Measurements from ENCODE around the gene ASF1A.

Gene ASF1A

DNA sequence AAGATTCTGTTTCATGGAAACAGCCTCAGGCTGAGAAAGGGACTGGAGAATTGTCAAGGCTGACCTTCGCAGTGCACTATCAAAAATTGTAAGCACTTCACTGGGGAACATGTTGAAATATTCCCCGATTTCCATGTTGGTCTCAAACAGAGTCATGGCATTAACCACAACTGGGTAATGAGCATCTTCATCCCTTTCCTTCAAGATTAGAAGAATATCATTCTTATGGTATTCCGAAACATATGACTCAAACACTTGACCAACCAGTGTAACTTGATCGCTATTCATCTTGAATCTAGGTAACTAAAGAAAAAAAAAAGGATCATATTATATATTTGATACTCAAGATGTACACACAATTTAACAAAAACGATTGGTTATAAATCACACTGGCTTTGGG is 37.5 kb downstream of the ASF1A start:
- H3K4me1 Mint-ChIP-seq = peaks cover 30% of the 10 kb centered on the region
- DNase-seq (ENCODE audit: low spot score in 2 of 2) (no peak), ATAC-seq (replicated peaks; ENCODE audit: extremely low read depth, poor library complexity, severe bottlenecking) (no peak)
- H3K36me3 Mint-ChIP-seq (ENCODE audit: insufficient read depth) = peaks cover 16% of the 10 kb centered on the region
- H3K27me3 Mint-ChIP-seq = no peaks in the 10 kb centered on the region
- H3K9me3 Mint-ChIP-seq = no peaks in the 10 kb centered on the region
- H3K27ac Mint-ChIP-seq (ENCODE audit: low read depth) = no peak overlapping the region
- no peak overlapping the region for H3K4me3 Mint-ChIP-seq

DNA sequence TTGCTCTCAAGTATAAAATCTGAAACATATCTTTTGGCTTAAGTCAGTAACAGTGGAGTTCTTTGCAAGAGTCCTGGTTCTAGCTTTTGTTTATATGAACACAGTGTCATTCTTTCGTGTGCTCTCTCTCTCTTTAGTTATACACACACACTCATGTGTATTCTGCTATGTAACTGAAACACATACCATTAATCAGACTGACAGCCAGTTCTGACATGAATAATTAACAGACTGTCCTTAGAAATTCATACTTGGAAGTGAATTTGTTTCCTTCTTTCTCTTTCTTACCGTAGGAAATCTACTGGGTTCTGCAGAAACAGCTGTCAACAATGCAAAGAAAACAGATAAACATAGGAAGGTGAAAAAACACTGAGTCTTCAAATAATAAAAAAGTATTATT is 38.5 kb downstream of the ASF1A start:
- H3K36me3 Mint-ChIP-seq (ENCODE audit: insufficient read depth) = peaks cover 11% of the 10 kb centered on the region
- no peaks in the 10 kb centered on the region for H3K27me3 Mint-ChIP-seq
- H3K4me1 Mint-ChIP-seq = peaks cover 37% of the 10 kb centered on the region
- no peaks in the 10 kb centered on the region for H3K9me3 Mint-ChIP-seq
- no peak for ATAC-seq (replicated peaks; ENCODE audit: extremely low read depth, poor library complexity, severe bottlenecking)
- H3K27ac Mint-ChIP-seq (ENCODE audit: low read depth) = no peak overlapping the region
- H3K4me3 Mint-ChIP-seq = peak overlapping the region; percentile 60
- DNase-seq (ENCODE audit: low spot score in 2 of 2) = no peak

DNA sequence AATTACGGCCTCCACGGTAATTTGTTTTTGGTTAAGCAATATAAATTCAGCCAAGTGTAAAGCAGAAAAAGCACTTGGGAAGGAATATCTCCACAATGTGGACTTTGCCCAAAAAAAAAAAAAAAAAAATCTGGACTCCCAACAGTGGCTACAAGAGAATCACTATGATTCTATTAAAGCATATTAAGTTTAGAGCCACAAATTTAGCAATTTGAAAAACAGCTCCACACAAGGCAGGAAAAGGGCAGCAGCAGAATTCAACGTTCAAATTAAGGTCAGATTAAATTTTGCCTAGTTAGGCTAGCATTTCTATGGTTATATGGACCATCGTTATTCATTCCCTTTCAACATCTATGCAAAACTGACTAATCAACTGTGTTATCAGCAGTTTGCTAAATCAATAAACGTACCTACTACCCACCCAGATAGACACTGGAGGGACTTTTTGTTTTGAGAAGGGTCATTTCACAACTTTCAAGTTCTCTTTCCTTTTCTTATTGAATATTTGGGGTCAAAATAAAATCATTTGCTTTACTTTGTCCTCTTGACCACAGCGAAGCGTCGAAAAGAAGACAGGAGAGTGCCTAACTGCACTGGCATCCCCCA is 40.0 kb downstream of the ASF1A start:
- DNase-seq (ENCODE audit: low spot score in 2 of 2) (no peak), ATAC-seq (replicated peaks; ENCODE audit: extremely low read depth, poor library complexity, severe bottlenecking) (no peak)
- H3K27ac Mint-ChIP-seq (ENCODE audit: low read depth) = peak overlapping the region; percentile 86
- H3K4me3 Mint-ChIP-seq = peak overlapping the region; percentile 87
- no peaks in the 10 kb centered on the region for H3K27me3 Mint-ChIP-seq
- peaks cover 7% of the 10 kb centered on the region for H3K36me3 Mint-ChIP-seq (ENCODE audit: insufficient read depth)
- H3K4me1 Mint-ChIP-seq = peaks cover 37% of the 10 kb centered on the region
- H3K9me3 Mint-ChIP-seq = no peaks in the 10 kb centered on the region

DNA sequence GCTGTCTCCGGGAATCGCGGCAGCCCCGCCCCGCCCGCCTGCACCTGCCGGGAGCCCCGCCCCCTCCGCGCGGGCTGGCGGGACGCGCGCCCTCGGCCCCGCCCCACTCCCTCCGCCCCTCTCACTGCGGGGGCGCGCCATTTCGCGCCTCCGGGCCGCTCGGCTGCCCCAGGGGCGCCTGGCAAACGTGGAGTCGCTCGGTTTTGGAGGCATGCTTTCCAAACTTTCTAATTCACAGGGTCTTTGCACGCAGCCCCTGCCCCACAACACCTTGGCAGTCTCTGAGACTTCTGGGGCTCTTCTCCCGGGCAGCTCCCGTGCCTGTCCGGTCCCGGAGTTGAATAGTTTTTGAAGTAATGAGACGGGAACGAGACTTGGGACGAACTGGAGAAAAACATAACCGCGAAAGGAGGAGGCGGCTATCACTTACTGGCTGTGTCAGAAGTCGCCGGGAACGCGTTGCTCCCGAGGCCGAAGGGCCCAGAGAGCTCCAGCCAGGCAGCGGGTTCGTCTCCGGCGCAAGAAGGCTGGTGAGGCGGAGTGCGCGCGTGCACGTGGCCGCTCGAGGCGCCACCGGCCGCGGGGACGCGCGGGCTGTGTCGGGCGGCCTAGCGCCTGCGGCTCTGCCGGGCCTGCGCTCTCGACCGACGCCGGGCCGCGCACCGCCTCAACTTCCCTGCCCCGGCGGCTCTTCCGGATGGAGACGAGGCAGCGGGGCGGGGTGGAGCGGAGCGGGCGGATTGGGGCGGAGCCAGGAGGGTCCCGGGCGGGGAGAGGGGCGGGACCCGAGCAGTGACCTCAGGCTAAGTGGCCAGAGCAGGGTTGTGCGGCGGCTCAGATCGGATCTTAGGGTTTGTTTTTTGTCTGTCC is 40.7 kb downstream of the ASF1A start, which contains the start of gene MCM9:
TSS of gene MCM9 (minus strand) at position 699 of the 870 bp plus-strand sequence. CDS start 3,436 bp downstream, outside the sequence.
- DNase-seq (ENCODE audit: low spot score in 2 of 2) (peak; percentile 71), ATAC-seq (replicated peaks; ENCODE audit: extremely low read depth, poor library complexity, severe bottlenecking) (peak; percentile 90)
- no peaks in the 10 kb centered on the region for H3K9me3 Mint-ChIP-seq
- H3K4me1 Mint-ChIP-seq = peaks cover 37% of the 10 kb centered on the region
- H3K36me3 Mint-ChIP-seq (ENCODE audit: insufficient read depth) = peaks cover 7% of the 10 kb centered on the region
- no peaks in the 10 kb centered on the region for H3K27me3 Mint-ChIP-seq
- peak within 1 kb of the TSS; percentile 86 for H3K27ac Mint-ChIP-seq (ENCODE audit: low read depth)
- H3K4me3 Mint-ChIP-seq = peak within 1 kb of the TSS; percentile 87

DNA sequence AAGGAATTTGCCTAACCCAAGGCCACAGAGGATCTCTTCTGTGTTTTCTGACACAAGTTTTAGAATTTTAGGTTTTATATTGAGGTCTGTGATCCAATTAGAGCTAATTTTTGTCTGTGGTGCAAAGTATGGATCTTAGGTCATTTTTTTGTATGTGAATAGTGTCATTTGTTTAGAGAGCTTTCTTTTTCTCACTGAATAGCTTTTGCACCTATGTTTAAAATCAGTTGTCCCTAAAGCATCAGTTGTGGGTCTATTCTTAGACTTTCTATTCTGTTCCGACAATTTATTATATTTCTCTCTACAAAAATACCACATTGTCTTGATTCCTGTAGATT is 41.3 kb downstream of the ASF1A start:
- Mint-ChIP-seq H3K4me3 (peak overlapping the region; percentile 87), H3K36me3 (ENCODE audit: insufficient read depth) (peaks cover 7% of the 10 kb centered on the region), H3K27ac (ENCODE audit: low read depth) (peak overlapping the region; percentile 86), H3K4me1 (peaks cover 37% of the 10 kb centered on the region), H3K27me3 (no peaks in the 10 kb centered on the region), H3K9me3 (no peaks in the 10 kb centered on the region)
- DNase-seq (ENCODE audit: low spot score in 2 of 2) (no peak), ATAC-seq (replicated peaks; ENCODE audit: extremely low read depth, poor library complexity, severe bottlenecking) (no peak)

DNA sequence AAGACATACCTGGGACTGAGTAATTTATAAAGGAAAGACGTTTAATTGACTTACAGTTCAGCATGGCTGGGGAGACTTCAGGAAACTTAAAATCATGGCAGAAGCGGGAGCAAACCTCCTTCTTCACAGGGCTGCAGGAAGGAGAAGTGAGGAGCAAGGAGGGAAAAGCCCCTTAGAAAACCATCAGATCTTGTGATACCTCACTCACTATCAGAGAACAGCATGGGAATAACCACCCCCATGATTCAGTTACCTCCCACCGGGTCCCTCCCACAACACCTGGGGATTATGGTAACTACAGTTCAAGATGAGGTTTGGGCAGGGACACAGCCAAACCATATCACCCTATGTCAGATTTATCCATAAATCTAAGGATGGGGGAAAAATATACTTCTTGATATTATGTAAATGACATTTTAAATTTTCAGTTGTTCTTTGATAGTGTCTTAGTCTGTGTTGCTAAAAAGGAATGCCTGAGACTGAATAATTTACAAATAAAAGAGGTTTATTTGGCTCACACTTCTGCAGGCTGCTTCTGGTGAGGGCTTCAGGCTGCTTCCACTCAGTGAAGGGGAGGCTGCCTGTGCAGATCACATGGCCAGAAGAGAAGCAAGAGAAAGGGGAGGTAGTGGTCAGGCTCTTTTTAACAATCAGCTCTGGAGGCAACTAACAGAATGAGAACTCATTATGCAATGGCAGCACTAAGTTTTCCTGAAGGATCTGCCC is 42.2 kb downstream of the ASF1A start:
- peaks cover 4% of the 10 kb centered on the region for H3K36me3 Mint-ChIP-seq (ENCODE audit: insufficient read depth)
- H3K9me3 Mint-ChIP-seq = no peaks in the 10 kb centered on the region
- H3K27me3 Mint-ChIP-seq = no peaks in the 10 kb centered on the region
- DNase-seq (ENCODE audit: low spot score in 2 of 2) (no peak), ATAC-seq (replicated peaks; ENCODE audit: extremely low read depth, poor library complexity, severe bottlenecking) (no peak)
- peaks cover 37% of the 10 kb centered on the region for H3K4me1 Mint-ChIP-seq
- H3K4me3 Mint-ChIP-seq = peak overlapping the region; percentile 87
- H3K27ac Mint-ChIP-seq (ENCODE audit: low read depth) = peak overlapping the region; percentile 86

DNA sequence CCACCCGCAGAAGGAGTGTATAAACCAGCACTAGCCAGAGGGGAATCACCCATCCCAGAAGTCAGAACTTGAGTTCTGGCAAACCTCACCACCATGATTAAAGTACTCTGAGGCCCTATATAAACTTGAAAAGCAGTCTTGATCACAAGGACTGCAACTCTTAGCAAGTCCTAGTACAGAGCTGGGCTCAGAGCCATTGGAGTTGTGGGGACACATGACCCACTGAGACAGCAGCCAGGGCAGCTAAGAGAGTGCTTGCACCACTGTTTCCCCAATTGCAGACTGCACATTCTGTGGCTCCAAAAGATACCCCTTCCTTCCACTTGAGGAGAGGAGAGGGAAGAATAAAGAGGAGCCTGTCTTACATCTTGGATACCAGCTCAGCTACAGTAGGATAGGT is 45.7 kb downstream of the ASF1A start:
- peaks cover 13% of the 10 kb centered on the region for H3K9me3 Mint-ChIP-seq
- peaks cover 2% of the 10 kb centered on the region for H3K36me3 Mint-ChIP-seq (ENCODE audit: insufficient read depth)
- DNase-seq (ENCODE audit: low spot score in 2 of 2) (no peak), ATAC-seq (replicated peaks; ENCODE audit: extremely low read depth, poor library complexity, severe bottlenecking) (no peak)
- H3K27me3 Mint-ChIP-seq = no peaks in the 10 kb centered on the region
- no peak overlapping the region for H3K27ac Mint-ChIP-seq (ENCODE audit: low read depth)
- H3K4me3 Mint-ChIP-seq = no peak overlapping the region
- H3K4me1 Mint-ChIP-seq = peaks cover 21% of the 10 kb centered on the region

DNA sequence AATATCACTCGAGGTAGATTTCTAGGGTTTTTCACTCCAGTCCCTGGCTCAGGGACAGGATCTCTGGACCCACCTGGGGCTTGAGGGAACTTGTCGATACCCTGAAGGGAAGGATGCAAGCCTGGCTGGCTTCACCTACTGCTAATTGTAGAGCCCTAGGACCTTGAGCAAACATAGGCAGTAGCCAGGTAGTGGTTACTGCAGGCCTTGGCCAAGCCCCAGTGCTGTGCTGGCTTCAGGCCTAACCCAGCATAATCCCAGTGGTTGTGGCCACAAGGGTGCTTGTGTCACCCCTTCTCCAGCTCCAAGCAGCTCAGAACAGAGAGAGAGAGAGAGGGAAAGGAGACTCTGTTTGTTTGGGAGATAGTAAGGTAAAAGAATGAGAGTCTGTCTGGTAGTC is 46.8 kb downstream of the ASF1A start:
- Mint-ChIP-seq H3K9me3 (peaks cover 24% of the 10 kb centered on the region), H3K36me3 (ENCODE audit: insufficient read depth) (no peaks in the 10 kb centered on the region)

DNA sequence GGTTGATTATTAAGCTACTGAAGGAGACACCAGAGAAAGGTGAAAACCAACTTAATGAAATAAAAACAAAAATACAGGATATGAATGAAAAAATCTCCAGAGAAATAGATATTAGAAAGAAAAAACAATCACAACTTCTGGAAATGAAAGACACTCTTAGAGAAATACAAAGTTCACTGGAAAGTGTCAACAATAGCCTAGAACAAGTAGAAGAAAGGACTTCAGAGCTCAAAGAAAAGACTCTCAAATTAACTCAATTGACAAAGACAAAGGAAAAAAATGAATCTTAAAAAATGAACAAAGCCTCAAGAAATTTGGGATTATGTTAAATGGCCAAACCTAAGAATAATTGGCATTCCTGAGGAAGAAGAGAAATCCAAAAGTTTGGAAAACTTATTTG is 51.3 kb downstream of the ASF1A start:
- peaks cover 30% of the 10 kb centered on the region for H3K9me3 Mint-ChIP-seq
- no peak for ATAC-seq (replicated peaks; ENCODE audit: extremely low read depth, poor library complexity, severe bottlenecking)
- H3K27me3 Mint-ChIP-seq = no peaks in the 10 kb centered on the region
- no peaks in the 10 kb centered on the region for H3K36me3 Mint-ChIP-seq (ENCODE audit: insufficient read depth)
- no peak for DNase-seq (ENCODE audit: low spot score in 2 of 2)
- H3K4me3 Mint-ChIP-seq = no peak overlapping the region
- no peak overlapping the region for H3K27ac Mint-ChIP-seq (ENCODE audit: low read depth)
- no peaks in the 10 kb centered on the region for H3K4me1 Mint-ChIP-seq

More for the DNA sequence above, 46.8 kb downstream of the ASF1A start:
- Mint-ChIP-seq H3K27me3 (no peaks in the 10 kb centered on the region), H3K4me3 (no peak overlapping the region), H3K4me1 (peaks cover 13% of the 10 kb centered on the region), H3K27ac (ENCODE audit: low read depth) (no peak overlapping the region)
- ATAC-seq (replicated peaks; ENCODE audit: extremely low read depth, poor library complexity, severe bottlenecking) (no peak), DNase-seq (ENCODE audit: low spot score in 2 of 2) (no peak)

DNA sequence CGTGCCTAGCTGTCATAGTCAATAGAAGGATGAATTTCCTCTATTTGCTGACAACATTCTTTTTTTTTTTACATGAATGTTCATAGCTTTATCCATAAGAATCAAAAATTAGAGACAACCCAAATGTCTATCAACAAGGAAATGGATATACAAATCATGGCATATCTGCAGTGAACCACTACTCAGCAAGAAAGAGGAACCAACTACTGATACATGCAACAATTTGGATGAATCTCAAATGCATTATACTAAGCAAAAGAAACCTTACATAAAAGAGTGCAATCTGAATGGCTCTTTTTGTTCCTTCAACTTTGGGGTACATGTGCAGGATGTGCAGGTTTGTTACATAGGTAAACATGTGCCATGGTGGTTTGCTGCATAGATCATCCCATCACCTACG is 58.7 kb downstream of the ASF1A start:
- no peaks in the 10 kb centered on the region for H3K36me3 Mint-ChIP-seq (ENCODE audit: insufficient read depth)
- ATAC-seq (replicated peaks; ENCODE audit: extremely low read depth, poor library complexity, severe bottlenecking) (no peak), DNase-seq (ENCODE audit: low spot score in 2 of 2) (no peak)
- no peaks in the 10 kb centered on the region for H3K4me1 Mint-ChIP-seq
- no peak overlapping the region for H3K4me3 Mint-ChIP-seq
- H3K9me3 Mint-ChIP-seq = no peaks in the 10 kb centered on the region
- no peak overlapping the region for H3K27ac Mint-ChIP-seq (ENCODE audit: low read depth)
- no peaks in the 10 kb centered on the region for H3K27me3 Mint-ChIP-seq

DNA sequence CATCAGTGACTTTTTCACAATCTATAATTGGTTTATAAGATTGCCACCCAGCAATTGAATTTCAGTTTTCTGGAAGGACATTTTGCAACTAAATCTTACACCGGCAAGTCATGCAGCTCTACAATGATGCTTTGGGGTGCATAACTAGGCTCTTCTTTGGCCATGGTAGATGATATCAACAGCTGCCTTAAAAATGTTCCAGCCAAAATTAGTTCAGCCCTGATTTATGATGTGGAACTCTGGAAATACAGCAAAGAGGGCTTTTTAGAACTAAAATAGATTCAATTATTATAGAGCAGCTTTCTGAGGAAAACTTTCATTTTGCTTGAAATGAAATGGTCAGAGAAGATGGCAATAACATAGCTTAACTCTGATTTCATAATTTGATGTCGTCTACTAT is 59.4 kb downstream of the ASF1A start:
- no peak for ATAC-seq (replicated peaks; ENCODE audit: extremely low read depth, poor library complexity, severe bottlenecking)
- H3K4me1 Mint-ChIP-seq = no peaks in the 10 kb centered on the region

More for the DNA sequence above, 59.4 kb downstream of the ASF1A start:
- Mint-ChIP-seq H3K27me3 (no peaks in the 10 kb centered on the region), H3K4me3 (no peak overlapping the region), H3K36me3 (ENCODE audit: insufficient read depth) (no peaks in the 10 kb centered on the region), H3K9me3 (no peaks in the 10 kb centered on the region), H3K27ac (ENCODE audit: low read depth) (no peak overlapping the region)
- DNase-seq (ENCODE audit: low spot score in 2 of 2) = no peak
